Measurements from ENCODE around the gene PCED1A. TPM values are rescaled to one million over a fixed set of nuclear protein-coding genes. Genes with fewer than 3 reads are reported as not detected.

PCED1A gene
- total and polyA plus RNA-seq, 4 donors, result 6.8 to 13.4 (median 13.0) TPM

DNA sequence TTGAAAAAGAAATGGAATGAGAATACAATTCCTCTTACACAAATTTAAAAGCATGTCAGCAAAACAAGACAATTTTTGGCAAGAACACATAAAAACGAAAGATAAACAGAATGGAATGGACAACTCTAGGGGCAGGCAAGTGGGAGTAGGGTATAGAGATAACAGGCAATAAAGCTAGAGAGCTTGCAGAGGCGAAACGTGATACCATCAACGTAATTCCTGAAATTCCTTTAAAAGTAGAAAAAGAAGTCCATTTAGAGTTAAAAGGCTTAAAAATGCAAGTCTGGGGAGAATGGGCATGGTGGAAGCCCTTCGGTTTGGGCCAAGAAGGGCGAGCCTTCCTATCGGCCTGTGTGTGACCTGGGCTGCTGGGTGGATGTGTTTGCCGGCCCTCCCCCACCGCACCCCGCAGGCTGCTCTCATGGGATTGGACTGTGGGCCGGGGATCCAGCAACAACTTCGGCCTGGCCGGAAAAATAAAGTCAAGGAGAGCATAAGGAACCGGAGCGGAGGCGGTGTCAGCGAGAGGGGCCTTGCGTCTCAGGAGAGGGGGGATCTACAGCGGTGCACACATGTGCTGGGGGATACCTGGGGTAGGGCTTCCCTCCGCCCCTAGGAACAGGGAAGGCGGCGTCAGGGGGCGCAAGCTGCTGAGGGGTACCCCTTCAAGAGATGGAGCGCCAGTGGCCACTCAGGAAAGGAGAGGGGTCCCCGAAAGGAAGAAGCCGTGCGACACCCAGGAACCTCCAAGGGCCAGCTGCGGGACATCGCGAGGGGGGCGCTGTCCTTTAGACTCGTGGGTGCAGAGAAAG, 20.2 kb downstream of the PCED1A start:
- Histone ChIP-seq H3K4me3 (ENCODE audit: low read depth in 1 of 3, low read length in 3 of 3) (no peak overlapping the region), H3K27me3 (ENCODE audit: control insufficient read depth in 4 of 4, insufficient read depth in 4 of 4, low read length in 3 of 4) (no peaks in the 10 kb centered on the region), H3K36me3 (ENCODE audit: control insufficient read depth in 4 of 4, insufficient read depth in 3 of 4, low read depth in 1 of 4, low read length in 3 of 4) (no peaks in the 10 kb centered on the region), H3K9me3 (ENCODE audit: control insufficient read depth in 4 of 4, low read length in 3 of 4) (no peaks in the 10 kb centered on the region), H3K4me1 (ENCODE audit: control insufficient read depth in 4 of 4, insufficient read depth in 4 of 4, low read length in 3 of 4) (peaks cover 0 to 3% (median 1%) of the 10 kb centered on the region in 4 donors), H3K9ac (ENCODE audit: low read depth in 1 of 2, low read length in 2 of 2) (no peak overlapping the region), H3K27ac (ENCODE audit: low read depth in 1 of 2, low read length in 2 of 2) (no peak overlapping the region)
- no peak for TF ChIP-seq HNF4G (IDR thresholded peaks at IDR 0.05)
- TF ChIP-seq, protein P1, sequence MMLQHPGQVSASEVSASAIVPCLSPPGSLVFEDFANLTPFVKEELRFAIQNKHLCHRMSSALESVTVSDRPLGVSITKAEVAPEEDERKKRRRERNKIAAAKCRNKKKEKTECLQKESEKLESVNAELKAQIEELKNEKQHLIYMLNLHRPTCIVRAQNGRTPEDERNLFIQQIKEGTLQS (IDR thresholded peaks at IDR 0.05), result no peak
- no peak for TF ChIP-seq JUND (IDR thresholded peaks at IDR 0.05)
- DNase-seq (ENCODE audit: low spot score), result no peak
- 30% methylated on average over 32 of the region's 32 CpGs for WGBS

DNA sequence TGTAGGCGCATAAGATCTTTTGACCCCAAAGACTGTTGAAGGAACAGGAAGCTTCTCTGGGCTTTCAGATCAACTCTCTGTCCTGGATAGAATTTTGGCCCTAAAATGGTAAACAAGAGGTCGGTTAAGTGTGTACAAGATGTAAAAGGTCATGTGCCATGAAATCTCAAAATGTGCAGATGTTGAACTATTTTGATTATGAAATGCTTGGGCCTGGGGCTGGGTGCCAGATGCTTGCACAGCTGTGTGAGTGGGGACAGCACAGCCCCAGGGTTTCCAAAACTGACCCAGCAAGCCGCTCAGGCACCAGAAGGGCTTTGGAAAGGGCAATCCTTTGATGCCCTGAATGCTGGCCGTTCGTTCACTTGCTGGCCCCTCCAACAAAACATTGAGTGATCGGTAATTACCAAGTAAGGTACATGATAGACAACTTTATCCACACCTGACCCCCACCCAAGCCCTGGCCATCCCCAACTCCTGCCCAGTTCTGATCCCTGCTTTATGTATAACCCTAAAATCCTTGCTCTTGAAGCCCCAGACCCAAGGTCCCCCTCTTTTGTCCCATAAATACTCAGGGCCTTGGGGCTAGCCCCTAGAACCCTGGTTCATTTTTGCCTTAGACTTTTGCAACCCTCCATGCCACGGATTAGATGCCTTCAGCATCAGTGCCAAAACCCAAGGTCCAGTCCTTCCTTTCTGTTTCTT, 22.4 kb downstream of the PCED1A start:
- Histone ChIP-seq H3K27me3 (ENCODE audit: control insufficient read depth in 4 of 4, insufficient read depth in 4 of 4, low read length in 3 of 4) (no peaks in the 10 kb centered on the region), H3K27ac (ENCODE audit: low read depth in 1 of 2, low read length in 2 of 2) (no peak overlapping the region), H3K9ac (ENCODE audit: low read depth in 1 of 2, low read length in 2 of 2) (no peak overlapping the region), H3K9me3 (ENCODE audit: control insufficient read depth in 4 of 4, low read length in 3 of 4) (no peaks in the 10 kb centered on the region), H3K36me3 (ENCODE audit: control insufficient read depth in 4 of 4, insufficient read depth in 3 of 4, low read depth in 1 of 4, low read length in 3 of 4) (no peaks in the 10 kb centered on the region), H3K4me1 (ENCODE audit: control insufficient read depth in 4 of 4, insufficient read depth in 4 of 4, low read length in 3 of 4) (peaks cover 0 to 3% (median 1%) of the 10 kb centered on the region in 4 donors), H3K4me3 (ENCODE audit: low read depth in 1 of 3, low read length in 3 of 3) (no peak overlapping the region)
- TF ChIP-seq, protein P2, sequence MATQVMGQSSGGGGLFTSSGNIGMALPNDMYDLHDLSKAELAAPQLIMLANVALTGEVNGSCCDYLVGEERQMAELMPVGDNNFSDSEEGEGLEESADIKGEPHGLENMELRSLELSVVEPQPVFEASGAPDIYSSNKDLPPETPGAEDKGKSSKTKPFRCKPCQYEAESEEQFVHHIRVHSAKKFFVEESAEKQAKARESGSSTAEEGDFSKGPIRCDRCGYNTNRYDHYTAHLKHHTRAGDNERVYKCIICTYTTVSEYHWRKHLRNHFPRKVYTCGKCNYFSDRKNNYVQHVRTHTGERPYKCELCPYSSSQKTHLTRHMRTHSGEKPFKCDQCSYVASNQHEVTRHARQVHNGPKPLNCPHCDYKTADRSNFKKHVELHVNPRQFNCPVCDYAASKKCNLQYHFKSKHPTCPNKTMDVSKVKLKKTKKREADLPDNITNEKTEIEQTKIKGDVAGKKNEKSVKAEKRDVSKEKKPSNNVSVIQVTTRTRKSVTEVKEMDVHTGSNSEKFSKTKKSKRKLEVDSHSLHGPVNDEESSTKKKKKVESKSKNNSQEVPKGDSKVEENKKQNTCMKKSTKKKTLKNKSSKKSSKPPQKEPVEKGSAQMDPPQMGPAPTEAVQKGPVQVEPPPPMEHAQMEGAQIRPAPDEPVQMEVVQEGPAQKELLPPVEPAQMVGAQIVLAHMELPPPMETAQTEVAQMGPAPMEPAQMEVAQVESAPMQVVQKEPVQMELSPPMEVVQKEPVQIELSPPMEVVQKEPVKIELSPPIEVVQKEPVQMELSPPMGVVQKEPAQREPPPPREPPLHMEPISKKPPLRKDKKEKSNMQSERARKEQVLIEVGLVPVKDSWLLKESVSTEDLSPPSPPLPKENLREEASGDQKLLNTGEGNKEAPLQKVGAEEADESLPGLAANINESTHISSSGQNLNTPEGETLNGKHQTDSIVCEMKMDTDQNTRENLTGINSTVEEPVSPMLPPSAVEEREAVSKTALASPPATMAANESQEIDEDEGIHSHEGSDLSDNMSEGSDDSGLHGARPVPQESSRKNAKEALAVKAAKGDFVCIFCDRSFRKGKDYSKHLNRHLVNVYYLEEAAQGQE (IDR thresholded peaks at IDR 0.05), result no peak
- TF ChIP-seq NR2F2 (IDR thresholded peaks at IDR 0.05), result peak; percentile 28
- no peak for DNase-seq (ENCODE audit: low spot score)
- 80% methylated on average over 7 of the region's 7 CpGs for WGBS

DNA sequence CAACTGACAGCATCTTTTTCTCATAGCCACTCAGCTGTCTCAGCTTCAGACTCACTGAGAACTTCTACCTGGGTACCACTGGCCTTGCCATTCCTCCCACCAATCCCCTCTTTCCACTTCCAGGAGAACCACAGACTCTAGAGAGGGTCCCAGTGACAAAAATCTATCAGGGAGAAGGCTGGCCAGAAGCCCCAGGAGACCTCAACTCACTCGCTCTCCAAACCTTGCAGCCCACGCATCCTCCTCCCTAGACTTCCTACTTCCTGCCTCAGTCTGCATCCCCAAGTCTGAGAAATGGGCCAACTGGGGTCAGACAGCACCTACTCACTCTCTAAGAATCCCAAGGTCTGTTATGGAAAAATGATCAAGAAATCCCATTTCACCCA, 23.1 kb downstream of the PCED1A start:
- H3K4me3 ChIP-seq (ENCODE audit: low read depth in 1 of 3, low read length in 3 of 3), result no peak overlapping the region
- H3K9me3 ChIP-seq (ENCODE audit: control insufficient read depth in 4 of 4, low read length in 3 of 4), result peaks cover 0 to 1% (median 0%) of the 10 kb centered on the region in 4 donors
- DNase-seq (ENCODE audit: low spot score), result no peak
- TF ChIP-seq, protein P1 (IDR thresholded peaks at IDR 0.05), result no peak
- TF ChIP-seq RXRA (IDR thresholded peaks at IDR 0.05) (no peak), FOXA1 (IDR thresholded peaks at IDR 0.05) (no peak), EGR1 (IDR thresholded peaks at IDR 0.05; ENCODE audit: low read depth in 2 of 2) (no peak), JUND (IDR thresholded peaks at IDR 0.05) (no peak), NR2F2 (IDR thresholded peaks at IDR 0.05) (no peak), TAF1 (conservative IDR thresholded peaks at IDR 0.05) (no peak), GABPA (IDR thresholded peaks at IDR 0.05 in 1 of 2, conservative IDR thresholded peaks at IDR 0.05 in 1 of 2) (no peak), FOXA2 (IDR thresholded peaks at IDR 0.05) (no peak), SP1 (IDR thresholded peaks at IDR 0.05) (no peak), RAD21 (IDR thresholded peaks at IDR 0.05) (no peak), HNF4A (conservative IDR thresholded peaks at IDR 0.05) (no peak)
- TF ChIP-seq, protein P3, sequence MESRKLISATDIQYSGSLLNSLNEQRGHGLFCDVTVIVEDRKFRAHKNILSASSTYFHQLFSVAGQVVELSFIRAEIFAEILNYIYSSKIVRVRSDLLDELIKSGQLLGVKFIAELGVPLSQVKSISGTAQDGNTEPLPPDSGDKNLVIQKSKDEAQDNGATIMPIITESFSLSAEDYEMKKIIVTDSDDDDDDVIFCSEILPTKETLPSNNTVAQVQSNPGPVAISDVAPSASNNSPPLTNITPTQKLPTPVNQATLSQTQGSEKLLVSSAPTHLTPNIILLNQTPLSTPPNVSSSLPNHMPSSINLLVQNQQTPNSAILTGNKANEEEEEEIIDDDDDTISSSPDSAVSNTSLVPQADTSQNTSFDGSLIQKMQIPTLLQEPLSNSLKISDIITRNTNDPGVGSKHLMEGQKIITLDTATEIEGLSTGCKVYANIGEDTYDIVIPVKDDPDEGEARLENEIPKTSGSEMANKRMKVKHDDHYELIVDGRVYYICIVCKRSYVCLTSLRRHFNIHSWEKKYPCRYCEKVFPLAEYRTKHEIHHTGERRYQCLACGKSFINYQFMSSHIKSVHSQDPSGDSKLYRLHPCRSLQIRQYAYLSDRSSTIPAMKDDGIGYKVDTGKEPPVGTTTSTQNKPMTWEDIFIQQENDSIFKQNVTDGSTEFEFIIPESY (IDR thresholded peaks at IDR 0.05), result no peak
- TF ChIP-seq, protein P2 (IDR thresholded peaks at IDR 0.05), result no peak
- H3K36me3 ChIP-seq (ENCODE audit: control insufficient read depth in 4 of 4, insufficient read depth in 3 of 4, low read depth in 1 of 4, low read length in 3 of 4), result no peaks in the 10 kb centered on the region
- peaks cover 0 to 3% (median 1%) of the 10 kb centered on the region in 4 donors for H3K4me1 ChIP-seq (ENCODE audit: control insufficient read depth in 4 of 4, insufficient read depth in 4 of 4, low read length in 3 of 4)
- no peak overlapping the region for H3K9ac ChIP-seq (ENCODE audit: low read depth in 1 of 2, low read length in 2 of 2)
- no peak overlapping the region for H3K27ac ChIP-seq (ENCODE audit: low read depth in 1 of 2, low read length in 2 of 2)
- WGBS, result 90% methylated on average over 2 of the region's 2 CpGs
- H3K27me3 ChIP-seq (ENCODE audit: control insufficient read depth in 4 of 4, insufficient read depth in 4 of 4, low read length in 3 of 4), result no peaks in the 10 kb centered on the region

All from liver (tissue), 9 donors.